ENCODE results near the gene ITGB3. TPM values are rescaled to one million over a fixed set of nuclear protein-coding genes. Genes with fewer than 3 reads are reported as not detected.

The ITGB3 gene
- total and polyA plus RNA-seq, 9 of the 15 experiments (the other 6 are each of a cell fraction or from before 2014, with no cell fraction given), result 0.08 to 2.6 (median 0.62) TPM; not detected in 1

GRCh38 chr17:47257651-47258339, 4.2 kb downstream of the ITGB3 start:
- BruUV-seq (replicated peaks), result no TSS peak
- H3K9me1 ChIP-seq (ENCODE audit: control insufficient read depth, insufficient read depth, low read length), result no peaks in the 10 kb centered on the region
- no peaks in the 10 kb centered on the region for H4K20me1 ChIP-seq (replicated peaks; ENCODE audit: control insufficient read depth, insufficient read depth, low read length)
- peak overlapping the region; percentile 67 for H3K4me2 ChIP-seq (ENCODE audit: insufficient read depth, low read length)
- H3K4me3 ChIP-seq, result no peak overlapping the region
- 2% methylated on average over 9 of the region's 9 CpGs for WGBS (ENCODE audit: insufficient coverage, low coverage, missing lambda C conversion rate)
- FAIRE-seq, result peak; percentile 81
- ChIA-PET POLR2A (interaction anchor here (0.6 to 1.3 kb wide), 8 partner anchors 9 to 53 kb away, joined by 3 to 5 read pairs (median 3); no protein-coding TSS in a partner anchor), CTCF (ENCODE audit: low intra/inter-chr PET ratio) (no interaction called here)
- H3K4me1 ChIP-seq (replicated peaks in 1 of 2; ENCODE audit: control insufficient read depth in 2 of 2, insufficient read depth in 2 of 2, low read length in 2 of 2), result peaks cover 20 to 24% of the 10 kb centered on the region in 2 experiments
- in situ Hi-C loops (cut with MboI) (no loop called here), intact Hi-C loops (cut with micrococcal nuclease) (loop anchor here (5.0 kb wide), 1 partner anchor 35 kb away; no protein-coding TSS in a partner anchor)
- peak; percentile 45 for ATAC-seq
- H3K79me2 ChIP-seq (ENCODE audit: control insufficient read depth, insufficient read depth, low read length), result no peaks in the 10 kb centered on the region
- DNase-seq (ENCODE audit: extremely low read depth in 1 of 4, low spot score in 3 of 4), result peak in 2 of 4 experiments; percentile 44 to 67
- H2AFZ ChIP-seq (ENCODE audit: low read depth, low read length), result peak overlapping the region; percentile 77
- H3K9me3 ChIP-seq (replicated peaks; ENCODE audit: control insufficient read depth, insufficient read depth, low read depth, low read length), result no peaks in the 10 kb centered on the region
- no peak overlapping the region; the same call in 2 of the 3 replicates for H3K27ac ChIP-seq (ENCODE audit: extremely low read depth, low read depth, low read length)
- peak overlapping the region; percentile 3 to 83; a peak in 1 of 4 replicates for H3K9ac ChIP-seq (ENCODE audit: insufficient read depth in 1 of 2, low read depth in 2 of 2, low read length in 2 of 2)
- H3K36me3 ChIP-seq (ENCODE audit: control insufficient read depth, insufficient read depth, low read length), result no peaks in the 10 kb centered on the region
- H3K27me3 ChIP-seq (ENCODE audit: control insufficient read depth in 2 of 2, insufficient read depth in 2 of 2, low read length in 2 of 2), result no peaks in the 10 kb centered on the region
- TF ChIP-seq NEUROD1 (IDR thresholded peaks at IDR 0.05; ENCODE audit: borderline replicate concordance, low read depth, low read length, partially characterized antibody) (no peak), EGR1 (conservative IDR thresholded peaks at IDR 0.05) (peak; percentile 57), SIX5 (IDR thresholded peaks at IDR 0.05; ENCODE audit: borderline replicate concordance in 1 of 2, insufficient read depth in 1 of 2, low read depth in 1 of 2, low read length in 2 of 2) (no peak), ZNF217 (CRISPR knock-in tag; IDR thresholded peaks at IDR 0.05) (no peak), SMAD4 (CRISPR knock-in tag; conservative IDR thresholded peaks at IDR 0.05) (peak; percentile 45; the same call in 1 of the 2 replicates), KHSRP (IDR thresholded peaks at IDR 0.05) (no peak), HCFC1 (IDR thresholded peaks at IDR 0.05; ENCODE audit: low read depth, low read length) (no peak), PCBP2 (IDR thresholded peaks at IDR 0.05; ENCODE audit: low read depth, low read length, poor library complexity, severe bottlenecking) (no peak), NR2C1 (IDR thresholded peaks at IDR 0.05) (no peak), NR2C1 (tag; IDR thresholded peaks at IDR 0.05) (0 out of 2 replicates have a peak, but pooled peaks have one; percentile 27), HNRNPH1 (optimal IDR thresholded peaks at IDR 0.05; ENCODE audit: low read depth, low read length) (no peak), ZBTB11 (CRISPR knock-in tag; IDR thresholded peaks at IDR 0.05) (no peak), NUFIP1 (IDR thresholded peaks at IDR 0.05; ENCODE audit: partially characterized antibody) (no peak), MTF1 (CRISPR knock-in tag; IDR thresholded peaks at IDR 0.05; ENCODE audit: borderline replicate concordance) (no peak), RBM17 (IDR thresholded peaks at IDR 0.05; ENCODE audit: borderline replicate concordance, low read depth, low read length) (no peak), CBFA2T3 (IDR thresholded peaks at IDR 0.05) (peak; percentile 71)
- TF ChIP-seq, protein P1, sequence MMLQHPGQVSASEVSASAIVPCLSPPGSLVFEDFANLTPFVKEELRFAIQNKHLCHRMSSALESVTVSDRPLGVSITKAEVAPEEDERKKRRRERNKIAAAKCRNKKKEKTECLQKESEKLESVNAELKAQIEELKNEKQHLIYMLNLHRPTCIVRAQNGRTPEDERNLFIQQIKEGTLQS (IDR thresholded peaks at IDR 0.05), result no peak
- TF ChIP-seq, protein P1 (CRISPR knock-in tag; conservative IDR thresholded peaks at IDR 0.05), result no peak
